ENCODE results near the gene BUB1B.

BUB1B gene, protein sequence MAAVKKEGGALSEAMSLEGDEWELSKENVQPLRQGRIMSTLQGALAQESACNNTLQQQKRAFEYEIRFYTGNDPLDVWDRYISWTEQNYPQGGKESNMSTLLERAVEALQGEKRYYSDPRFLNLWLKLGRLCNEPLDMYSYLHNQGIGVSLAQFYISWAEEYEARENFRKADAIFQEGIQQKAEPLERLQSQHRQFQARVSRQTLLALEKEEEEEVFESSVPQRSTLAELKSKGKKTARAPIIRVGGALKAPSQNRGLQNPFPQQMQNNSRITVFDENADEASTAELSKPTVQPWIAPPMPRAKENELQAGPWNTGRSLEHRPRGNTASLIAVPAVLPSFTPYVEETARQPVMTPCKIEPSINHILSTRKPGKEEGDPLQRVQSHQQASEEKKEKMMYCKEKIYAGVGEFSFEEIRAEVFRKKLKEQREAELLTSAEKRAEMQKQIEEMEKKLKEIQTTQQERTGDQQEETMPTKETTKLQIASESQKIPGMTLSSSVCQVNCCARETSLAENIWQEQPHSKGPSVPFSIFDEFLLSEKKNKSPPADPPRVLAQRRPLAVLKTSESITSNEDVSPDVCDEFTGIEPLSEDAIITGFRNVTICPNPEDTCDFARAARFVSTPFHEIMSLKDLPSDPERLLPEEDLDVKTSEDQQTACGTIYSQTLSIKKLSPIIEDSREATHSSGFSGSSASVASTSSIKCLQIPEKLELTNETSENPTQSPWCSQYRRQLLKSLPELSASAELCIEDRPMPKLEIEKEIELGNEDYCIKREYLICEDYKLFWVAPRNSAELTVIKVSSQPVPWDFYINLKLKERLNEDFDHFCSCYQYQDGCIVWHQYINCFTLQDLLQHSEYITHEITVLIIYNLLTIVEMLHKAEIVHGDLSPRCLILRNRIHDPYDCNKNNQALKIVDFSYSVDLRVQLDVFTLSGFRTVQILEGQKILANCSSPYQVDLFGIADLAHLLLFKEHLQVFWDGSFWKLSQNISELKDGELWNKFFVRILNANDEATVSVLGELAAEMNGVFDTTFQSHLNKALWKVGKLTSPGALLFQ

DNA sequence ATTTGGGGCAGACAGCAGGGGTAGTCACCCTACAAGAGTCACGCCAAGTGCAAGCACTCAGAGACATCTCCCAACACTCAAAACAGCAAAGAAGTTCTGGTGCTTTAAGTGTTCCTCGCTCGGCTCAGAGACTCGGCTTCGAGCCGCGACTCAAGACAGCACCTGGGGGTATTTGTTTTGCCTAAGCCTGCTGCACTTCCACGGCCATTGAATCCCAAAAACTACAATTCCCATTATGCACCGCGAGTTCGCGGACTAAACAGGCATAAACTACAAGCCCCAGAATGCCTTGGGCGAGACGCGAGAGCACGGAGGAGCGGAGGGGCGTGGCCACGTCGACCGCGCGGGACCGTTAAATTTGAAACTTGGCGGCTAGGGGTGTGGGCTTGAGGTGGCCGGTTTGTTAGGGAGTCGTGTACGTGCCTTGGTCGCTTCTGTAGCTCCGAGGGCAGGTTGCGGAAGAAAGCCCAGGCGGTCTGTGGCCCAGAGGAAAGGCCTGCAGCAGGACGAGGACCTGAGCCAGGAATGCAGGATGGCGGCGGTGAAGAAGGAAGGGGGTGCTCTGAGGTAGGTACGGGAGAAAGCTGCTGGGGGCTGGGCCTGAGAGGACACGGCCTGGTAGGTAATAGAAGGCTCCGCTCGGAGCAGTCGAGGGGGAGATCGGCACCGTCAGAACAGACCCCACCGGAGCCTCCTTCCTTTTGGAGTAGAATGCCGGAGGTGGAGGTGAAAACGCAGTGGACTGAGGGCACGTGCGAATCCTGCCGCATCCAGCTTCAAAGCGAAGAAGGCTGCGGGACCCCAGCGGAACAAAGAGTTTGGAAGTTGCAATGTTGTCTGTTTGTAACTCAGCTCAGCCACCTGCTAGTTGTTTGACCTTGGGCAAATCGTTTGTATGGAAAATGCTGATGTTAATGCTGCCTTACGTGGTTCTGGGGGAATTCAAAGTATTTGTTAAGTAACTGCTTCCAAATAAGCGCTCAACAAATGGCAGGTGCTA is at the start of gene BUB1B:
Gene BUB1B, plus strand, starts transcription at position 381 of the 1,000 bp plus-strand sequence. Its CDS starts 152 bp downstream, at position 533.
- Histone ChIP-seq H4K20me1 (ENCODE audit: insufficient read depth, low read length) (no peaks in the 10 kb centered on the region), H3K9me2 (replicated peaks; ENCODE audit: insufficient read depth, low read length) (no peaks in the 10 kb centered on the region), H3K79me2 (ENCODE audit: low read length) (peaks cover 52% of the 10 kb centered on the region), H3K4me3 (ENCODE audit: low read length) (peak within 1 kb of the TSS; percentile 90), H3K4me2 (ENCODE audit: low read depth, low read length) (peak within 1 kb of the TSS; percentile 80), H3K27ac (ENCODE audit: low read length) (peak within 1 kb of the TSS; percentile 42; the same call in 1 of the 2 replicates), H2AFZ (ENCODE audit: low read length) (peak within 1 kb of the TSS; percentile 83), H3F3A (ENCODE audit: insufficient read depth, low read length) (no peaks in the 10 kb centered on the region), H3K9ac (ENCODE audit: low read length) (peak within 1 kb of the TSS; percentile 75), H3K4me1 (ENCODE audit: low read length) (peaks cover 19% of the 10 kb centered on the region), H3K36me3 (replicated peaks; ENCODE audit: insufficient read depth, low read length) (peaks cover 2% of the 10 kb centered on the region; the same call in 1 of the 2 replicates), H3K27me3 (replicated peaks; ENCODE audit: insufficient read depth, low read length) (no peaks in the 10 kb centered on the region), H3K9me3 (replicated peaks; ENCODE audit: insufficient read depth, low read length) (no peaks in the 10 kb centered on the region)
- no peak for TF ChIP-seq EZH2 (optimal IDR thresholded peaks at IDR 0.05; ENCODE audit: low read depth, low read length)
- TF ChIP-seq, protein P1, sequence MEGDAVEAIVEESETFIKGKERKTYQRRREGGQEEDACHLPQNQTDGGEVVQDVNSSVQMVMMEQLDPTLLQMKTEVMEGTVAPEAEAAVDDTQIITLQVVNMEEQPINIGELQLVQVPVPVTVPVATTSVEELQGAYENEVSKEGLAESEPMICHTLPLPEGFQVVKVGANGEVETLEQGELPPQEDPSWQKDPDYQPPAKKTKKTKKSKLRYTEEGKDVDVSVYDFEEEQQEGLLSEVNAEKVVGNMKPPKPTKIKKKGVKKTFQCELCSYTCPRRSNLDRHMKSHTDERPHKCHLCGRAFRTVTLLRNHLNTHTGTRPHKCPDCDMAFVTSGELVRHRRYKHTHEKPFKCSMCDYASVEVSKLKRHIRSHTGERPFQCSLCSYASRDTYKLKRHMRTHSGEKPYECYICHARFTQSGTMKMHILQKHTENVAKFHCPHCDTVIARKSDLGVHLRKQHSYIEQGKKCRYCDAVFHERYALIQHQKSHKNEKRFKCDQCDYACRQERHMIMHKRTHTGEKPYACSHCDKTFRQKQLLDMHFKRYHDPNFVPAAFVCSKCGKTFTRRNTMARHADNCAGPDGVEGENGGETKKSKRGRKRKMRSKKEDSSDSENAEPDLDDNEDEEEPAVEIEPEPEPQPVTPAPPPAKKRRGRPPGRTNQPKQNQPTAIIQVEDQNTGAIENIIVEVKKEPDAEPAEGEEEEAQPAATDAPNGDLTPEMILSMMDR (IDR thresholded peaks at IDR 0.05; ENCODE audit: low read length), result no peak
- TF ChIP-seq EZH2phosphoT487 (IDR thresholded peaks at IDR 0.05; ENCODE audit: low read length), result no peak
- DNase-seq, result peak; percentile 98

DNA sequence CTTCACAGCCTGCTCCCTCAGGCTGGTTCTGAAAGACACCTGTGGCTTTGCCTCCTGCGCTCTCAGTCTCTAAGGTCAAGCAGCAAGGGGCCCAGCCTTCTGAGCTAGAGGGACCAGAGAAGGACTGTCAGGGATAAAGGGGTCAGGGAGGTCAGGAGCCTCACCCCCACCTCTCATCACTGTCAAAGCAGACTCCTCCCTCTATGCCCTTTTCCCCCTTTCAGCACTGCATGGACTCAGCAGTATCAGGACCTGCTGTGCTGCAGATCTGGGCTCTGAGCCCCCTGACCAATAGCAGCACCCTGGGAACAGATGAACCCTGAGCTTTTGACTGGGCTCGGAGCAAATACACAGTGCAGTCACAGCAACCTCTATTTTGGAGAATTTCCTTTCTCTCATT is 49.0 kb upstream of the BUB1B start:
- Histone ChIP-seq H3K4me2 (ENCODE audit: low read depth, low read length) (peak overlapping the region; percentile 18), H3K27ac (ENCODE audit: low read length) (peak overlapping the region; percentile 39; the same call in 1 of the 2 replicates), H3K79me2 (ENCODE audit: low read length) (peaks cover 15% of the 10 kb centered on the region), H3K9ac (ENCODE audit: low read length) (peak overlapping the region; percentile 3; the same call in 1 of the 2 replicates), H2AFZ (ENCODE audit: low read length) (peak overlapping the region; percentile 18; the same call in 1 of the 2 replicates), H3K27me3 (replicated peaks; ENCODE audit: insufficient read depth, low read length) (no peaks in the 10 kb centered on the region), H4K20me1 (ENCODE audit: insufficient read depth, low read length) (no peaks in the 10 kb centered on the region), H3K36me3 (replicated peaks; ENCODE audit: insufficient read depth, low read length) (no peaks in the 10 kb centered on the region), H3K9me2 (replicated peaks; ENCODE audit: insufficient read depth, low read length) (no peaks in the 10 kb centered on the region), H3K4me1 (ENCODE audit: low read length) (peaks cover 52% of the 10 kb centered on the region), H3F3A (ENCODE audit: insufficient read depth, low read length) (peaks cover 37% of the 10 kb centered on the region), H3K9me3 (replicated peaks; ENCODE audit: insufficient read depth, low read length) (no peaks in the 10 kb centered on the region), H3K4me3 (ENCODE audit: low read length) (no peak overlapping the region)
- DNase-seq, result peak; percentile 49
- TF ChIP-seq EZH2 (optimal IDR thresholded peaks at IDR 0.05; ENCODE audit: low read depth, low read length) (no peak), EZH2phosphoT487 (IDR thresholded peaks at IDR 0.05; ENCODE audit: low read length) (no peak)
- TF ChIP-seq, protein P1 (IDR thresholded peaks at IDR 0.05; ENCODE audit: low read length), result no peak

DNA sequence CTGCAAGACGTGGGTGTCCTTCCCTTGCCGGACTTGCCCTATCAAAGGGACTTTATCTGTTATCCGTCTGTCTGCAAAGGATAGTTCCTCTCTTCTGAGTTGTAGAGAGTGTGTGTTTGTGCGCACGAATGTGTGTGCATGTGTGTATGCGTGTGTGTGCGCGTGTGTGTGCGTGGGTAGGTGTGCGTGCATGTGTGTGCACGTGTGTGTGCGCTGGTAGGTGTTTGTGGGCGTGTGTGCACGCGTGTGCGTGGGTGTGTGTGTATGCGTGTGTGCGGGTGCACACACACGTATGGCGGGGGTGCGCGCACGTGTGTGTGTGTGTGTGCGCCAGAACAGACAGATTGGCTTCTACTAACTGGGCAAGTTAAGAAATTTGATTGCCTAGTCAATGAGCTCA is 48.1 kb upstream of the BUB1B start:
- TF ChIP-seq, protein P1 (IDR thresholded peaks at IDR 0.05; ENCODE audit: low read length), result no peak
- DNase-seq, result no peak
- no peaks in the 10 kb centered on the region for H3K27me3 ChIP-seq (replicated peaks; ENCODE audit: insufficient read depth, low read length)
- no peak overlapping the region for H3K9ac ChIP-seq (ENCODE audit: low read length)
- H3K4me2 ChIP-seq (ENCODE audit: low read depth, low read length), result no peak overlapping the region
- H3K4me3 ChIP-seq (ENCODE audit: low read length), result no peak overlapping the region
- peaks cover 7% of the 10 kb centered on the region for H3K79me2 ChIP-seq (ENCODE audit: low read length)
- peaks cover 43% of the 10 kb centered on the region for H3K4me1 ChIP-seq (ENCODE audit: low read length)
- H3K36me3 ChIP-seq (replicated peaks; ENCODE audit: insufficient read depth, low read length), result no peaks in the 10 kb centered on the region
- H3K9me2 ChIP-seq (replicated peaks; ENCODE audit: insufficient read depth, low read length), result no peaks in the 10 kb centered on the region
- H3K27ac ChIP-seq (ENCODE audit: low read length), result no peak overlapping the region
- no peaks in the 10 kb centered on the region for H4K20me1 ChIP-seq (ENCODE audit: insufficient read depth, low read length)
- peaks cover 28% of the 10 kb centered on the region for H3F3A ChIP-seq (ENCODE audit: insufficient read depth, low read length)
- no peaks in the 10 kb centered on the region for H3K9me3 ChIP-seq (replicated peaks; ENCODE audit: insufficient read depth, low read length)
- H2AFZ ChIP-seq (ENCODE audit: low read length), result no peak overlapping the region

Data from MM.1S (cell line).